ENCODE results near the gene AGXT2. TPM values are rescaled to one million over a fixed set of nuclear protein-coding genes. Genes with fewer than 3 reads are reported as not detected.

Gene AGXT2
- total RNA-seq, 6 experiments from 2014 or later = not detected

GRCh38 chr5:35066260-35066795 lies 18.6 kb upstream of the AGXT2 start:
- Mint-ChIP-seq H3K27ac (no peak overlapping the region), H3K4me3 (no peak overlapping the region), H3K36me3 (ENCODE audit: low read depth) (no peaks in the 10 kb centered on the region), H3K27me3 (ENCODE audit: insufficient read depth) (peaks cover 1% of the 10 kb centered on the region; the same call in 1 of the 2 replicates), H3K4me1 (ENCODE audit: low read depth) (peaks cover 46% of the 10 kb centered on the region), H3K9me3 (no peaks in the 10 kb centered on the region)
- DNase-seq = no peak
- TF ChIP-seq CTCF (IDR thresholded peaks at IDR 0.05) = no peak

GRCh38 chr5:35063414-35063813 lies 15.7 kb upstream of the AGXT2 start:
- no peaks in the 10 kb centered on the region for H3K36me3 Mint-ChIP-seq (ENCODE audit: low read depth)

GRCh38 chr5:35061211-35061770 lies 13.5 kb upstream of the AGXT2 start:
- H3K4me3 Mint-ChIP-seq = no peak overlapping the region
- DNase-seq = peak; percentile 30
- no peaks in the 10 kb centered on the region for H3K9me3 Mint-ChIP-seq
- H3K36me3 Mint-ChIP-seq (ENCODE audit: low read depth) = no peaks in the 10 kb centered on the region
- H3K27ac Mint-ChIP-seq = peak overlapping the region; percentile 21; the same call in 1 of the 2 replicates
- H3K27me3 Mint-ChIP-seq (ENCODE audit: insufficient read depth) = peaks cover 1% of the 10 kb centered on the region; the same call in 1 of the 2 replicates
- no peak for TF ChIP-seq CTCF (IDR thresholded peaks at IDR 0.05)
- peaks cover 58% of the 10 kb centered on the region for H3K4me1 Mint-ChIP-seq (ENCODE audit: low read depth)

More at GRCh38 chr5:35063414-35063813, 15.7 kb upstream of the AGXT2 start:
- Mint-ChIP-seq H3K4me3 (no peak overlapping the region), H3K4me1 (ENCODE audit: low read depth) (peaks cover 60% of the 10 kb centered on the region), H3K9me3 (no peaks in the 10 kb centered on the region), H3K27me3 (ENCODE audit: insufficient read depth) (peaks cover 1% of the 10 kb centered on the region; the same call in 1 of the 2 replicates), H3K27ac (no peak overlapping the region)
- no peak for TF ChIP-seq CTCF (IDR thresholded peaks at IDR 0.05)
- no peak for DNase-seq

- Mint-ChIP-seq H3K9me3 (no peaks in the 10 kb centered on the region), H3K27ac (no peak overlapping the region), H3K4me3 (no peak overlapping the region), H3K27me3 (ENCODE audit: insufficient read depth) (peaks cover 1% of the 10 kb centered on the region; the same call in 1 of the 2 replicates), H3K4me1 (ENCODE audit: low read depth) (peaks cover 68% of the 10 kb centered on the region), H3K36me3 (ENCODE audit: low read depth) (no peaks in the 10 kb centered on the region)
- no peak for TF ChIP-seq CTCF (IDR thresholded peaks at IDR 0.05)
- DNase-seq = no peak
Measured at GRCh38 chr5:35060236-35060635, 12.5 kb upstream of the AGXT2 start.

- Mint-ChIP-seq H3K4me3 (no peak overlapping the region), H3K27me3 (ENCODE audit: insufficient read depth) (peaks cover 1% of the 10 kb centered on the region; the same call in 1 of the 2 replicates), H3K9me3 (no peaks in the 10 kb centered on the region), H3K4me1 (ENCODE audit: low read depth) (peaks cover 73% of the 10 kb centered on the region), H3K36me3 (ENCODE audit: low read depth) (no peaks in the 10 kb centered on the region), H3K27ac (no peak overlapping the region)
- no peak for TF ChIP-seq CTCF (IDR thresholded peaks at IDR 0.05)
- DNase-seq = no peak
Measured at GRCh38 chr5:35059251-35059650, 11.5 kb upstream of the AGXT2 start.

Data from HFFc6 (cell line).